NCI-H1092 (cell line): Measurements from ENCODE around the gene DDOST.
"Not testable (repeated sequence)": the region's sequence is repeated elsewhere in the genome, so short reads cannot be mapped to it uniquely, and the experiment has no call there.

Experiments
- DNase-seq: peaks from one replicate; lab custom pipeline; 2025; lab: John Stamatoyannopoulos, UW

Gene DDOST

DNA sequence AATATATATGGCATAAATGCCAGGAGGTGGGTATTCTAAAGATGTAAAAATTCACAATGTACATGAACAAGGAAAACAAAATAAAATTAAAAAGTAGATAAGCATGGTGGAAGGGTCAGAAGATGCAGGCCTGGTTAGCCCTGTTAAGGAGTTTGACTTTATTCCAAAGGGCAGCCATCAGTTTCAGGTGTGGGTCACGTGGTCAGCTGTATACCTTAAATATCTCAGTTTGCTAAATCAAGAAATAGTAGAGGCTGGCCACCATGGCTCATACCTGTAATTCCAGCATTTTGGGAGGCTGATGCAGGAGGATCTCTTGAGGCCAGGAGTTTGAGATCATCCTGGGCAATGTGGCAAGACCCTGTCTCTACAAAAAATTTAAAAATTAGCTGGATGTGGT is 36.5 kb downstream of the DDOST start:
- DNase-seq: no peak

DNA sequence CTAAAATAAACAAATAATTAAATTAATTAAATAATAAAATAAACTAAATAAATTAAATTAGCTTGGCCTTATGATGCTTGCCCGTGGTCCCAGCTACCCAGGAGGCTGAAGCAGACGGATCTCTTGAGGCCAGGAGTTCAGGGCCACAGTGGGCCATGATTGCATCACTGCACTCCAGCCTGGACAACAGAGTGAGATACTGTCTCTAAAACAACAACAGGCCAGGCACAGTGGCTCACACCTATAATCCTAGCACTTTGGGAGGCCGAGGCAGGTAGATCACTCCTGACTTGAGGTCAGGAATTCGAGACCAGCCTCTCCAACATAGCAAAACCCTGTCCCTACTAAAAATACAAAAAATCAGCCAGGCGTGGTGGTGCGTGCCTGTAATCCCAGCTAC is 40.2 kb downstream of the DDOST start:
- DNase-seq: no peak

DNA sequence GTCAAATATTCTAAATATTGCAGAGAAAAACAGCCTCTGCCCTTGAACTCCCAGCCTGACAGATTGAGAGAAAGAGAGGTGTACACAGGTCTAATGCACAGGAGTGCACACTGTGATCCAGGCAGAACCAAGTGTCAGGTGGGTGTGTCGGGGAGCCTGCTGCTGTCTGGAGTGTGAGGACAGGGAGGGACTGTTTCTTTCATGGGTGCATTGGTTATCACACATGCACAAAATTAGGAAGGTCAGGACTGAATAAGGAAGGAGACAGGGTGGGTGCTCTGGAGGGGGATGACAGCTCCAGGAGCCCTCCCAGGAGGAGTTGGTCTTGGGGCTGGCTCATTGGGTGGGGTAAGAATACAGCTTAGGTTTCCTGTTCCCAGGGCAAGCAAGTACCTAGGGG is 41.2 kb downstream of the DDOST start:
- DNase-seq: no peak

DNA sequence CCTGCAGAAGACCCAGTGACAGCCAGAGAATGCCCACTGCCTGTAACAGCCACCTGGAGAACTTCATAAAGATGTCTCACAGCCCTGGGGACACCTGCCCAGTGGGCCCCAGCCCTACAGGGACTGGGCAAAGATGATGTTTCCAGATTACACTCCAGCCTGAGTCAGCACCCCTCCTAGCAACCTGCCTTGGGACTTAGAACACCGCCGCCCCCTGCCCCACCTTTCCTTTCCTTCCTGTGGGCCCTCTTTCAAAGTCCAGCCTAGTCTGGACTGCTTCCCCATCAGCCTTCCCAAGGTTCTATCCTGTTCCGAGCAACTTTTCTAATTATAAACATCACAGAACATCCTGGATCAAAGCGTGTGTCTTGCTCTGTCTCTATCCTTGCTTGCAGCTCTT is 42.6 kb downstream of the DDOST start:
- DNase-seq: no peak

DNA sequence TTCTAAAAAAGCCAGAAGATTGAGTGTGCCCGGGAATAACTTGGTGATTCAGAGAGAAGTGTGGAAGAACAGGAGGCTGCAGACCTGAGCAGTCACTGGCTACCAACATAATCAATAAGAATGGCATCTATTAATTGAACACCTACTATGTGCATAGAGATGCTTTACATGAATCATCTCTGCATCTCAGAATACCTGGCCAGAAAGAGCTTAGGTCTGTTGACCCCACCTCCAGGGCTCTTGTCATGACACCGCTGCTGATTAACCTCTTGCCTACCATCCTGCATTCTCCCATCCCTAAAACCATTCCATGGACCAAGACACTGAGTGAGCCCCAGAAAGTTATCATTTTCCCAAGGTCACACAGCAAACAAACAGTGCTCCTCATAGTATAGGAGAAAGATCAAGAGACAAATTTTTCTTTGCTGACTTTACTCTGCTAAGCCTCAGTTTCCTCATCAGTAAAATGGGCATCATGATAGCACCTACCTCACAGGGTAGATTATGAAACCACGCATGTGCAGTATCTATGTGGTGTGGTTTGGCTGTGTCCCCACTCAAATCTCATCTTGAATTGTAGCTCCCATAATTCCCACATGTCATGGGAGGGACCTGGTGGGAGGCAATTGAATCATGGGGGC is 44.2 kb downstream of the DDOST start:
- no peak for DNase-seq

DNA sequence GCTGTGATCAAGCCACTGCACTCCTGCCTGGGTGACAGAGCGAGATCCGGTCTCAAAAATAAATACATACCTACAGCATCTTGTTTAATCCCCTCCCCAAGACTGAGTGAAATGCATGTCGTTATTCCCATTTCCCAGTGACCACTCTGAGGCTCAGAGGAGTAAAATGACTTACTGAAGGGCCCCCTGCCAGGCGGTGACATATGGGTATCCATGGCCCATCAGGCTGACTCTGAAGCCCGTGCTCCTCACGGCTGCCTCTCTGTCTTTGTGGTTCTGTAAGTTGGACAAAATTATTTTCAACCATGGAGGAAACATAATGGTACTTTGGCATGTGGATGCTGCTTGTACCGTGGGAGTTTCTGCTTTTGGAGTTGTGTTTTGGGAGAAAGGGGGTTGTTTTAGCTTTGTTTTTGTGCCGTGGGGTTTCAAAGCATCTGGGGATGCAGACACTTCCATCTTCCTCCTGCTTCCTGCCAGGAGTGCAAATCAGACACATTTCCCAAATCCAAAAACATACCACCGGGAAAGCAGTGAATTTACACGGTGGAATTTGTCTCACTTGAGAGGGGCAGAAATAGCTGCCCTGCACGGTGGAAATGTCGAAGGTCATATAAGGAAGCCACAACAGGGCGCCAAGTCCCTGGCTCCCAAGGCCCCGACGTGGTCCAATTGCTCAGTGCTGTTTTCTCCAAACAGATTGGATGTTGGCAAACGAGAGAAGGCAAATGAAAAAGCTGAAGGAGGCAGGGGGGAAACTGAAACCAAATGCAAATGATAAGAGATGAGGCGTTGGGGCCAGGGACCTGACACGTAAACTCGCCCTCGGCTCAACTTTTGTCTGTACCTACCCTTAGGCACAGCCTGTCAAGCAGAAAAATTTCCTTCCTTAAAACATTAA is 45.0 kb downstream of the DDOST start:
- DNase-seq: no peak

DNA sequence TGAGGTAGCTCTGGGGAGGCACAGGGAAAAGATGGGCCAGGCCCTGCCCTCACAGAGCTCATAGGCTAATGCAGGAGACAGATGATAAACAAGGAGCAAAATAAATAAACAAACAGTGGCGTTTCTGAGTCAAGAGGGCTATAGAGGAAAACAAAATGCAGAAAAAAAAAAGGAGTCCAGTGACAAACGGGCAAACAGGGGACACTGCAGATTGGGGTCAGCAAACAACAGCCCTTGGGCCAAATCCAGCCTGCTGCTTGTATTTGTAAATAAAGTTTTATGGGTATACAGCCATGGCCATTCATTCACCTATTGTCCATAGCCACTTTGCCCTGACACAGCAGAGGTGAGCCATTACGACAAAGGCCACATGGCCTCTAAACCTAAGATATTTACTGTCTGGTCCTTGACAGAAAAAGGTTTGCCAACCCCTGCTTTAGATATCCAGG is 47.0 kb downstream of the DDOST start:
- no peak for DNase-seq

DNA sequence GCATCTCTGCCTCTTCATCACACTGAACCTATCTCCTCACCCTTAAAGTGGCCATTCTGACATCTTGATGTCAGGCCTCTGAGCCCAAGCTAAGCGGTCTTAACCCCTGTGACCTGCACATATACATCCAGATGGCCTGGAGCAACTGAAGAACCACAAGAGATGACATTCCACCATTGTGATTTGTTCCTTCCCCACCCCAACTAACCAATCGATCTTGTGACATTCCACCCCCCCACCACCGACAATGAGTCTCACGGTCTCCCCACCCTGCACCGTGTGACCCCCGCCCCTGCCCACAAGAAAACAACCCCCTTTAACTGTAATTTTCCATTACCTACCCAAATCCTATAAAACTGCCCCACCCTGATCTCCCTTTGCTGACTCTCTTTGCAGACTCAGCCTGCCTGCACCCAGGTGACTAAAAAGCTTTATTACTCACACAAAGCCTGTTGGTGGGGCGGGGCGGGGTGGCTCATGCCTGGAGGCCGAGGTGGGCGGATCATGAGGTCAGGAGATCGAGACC is 48.9 kb downstream of the DDOST start:
- no peak for DNase-seq

DNA sequence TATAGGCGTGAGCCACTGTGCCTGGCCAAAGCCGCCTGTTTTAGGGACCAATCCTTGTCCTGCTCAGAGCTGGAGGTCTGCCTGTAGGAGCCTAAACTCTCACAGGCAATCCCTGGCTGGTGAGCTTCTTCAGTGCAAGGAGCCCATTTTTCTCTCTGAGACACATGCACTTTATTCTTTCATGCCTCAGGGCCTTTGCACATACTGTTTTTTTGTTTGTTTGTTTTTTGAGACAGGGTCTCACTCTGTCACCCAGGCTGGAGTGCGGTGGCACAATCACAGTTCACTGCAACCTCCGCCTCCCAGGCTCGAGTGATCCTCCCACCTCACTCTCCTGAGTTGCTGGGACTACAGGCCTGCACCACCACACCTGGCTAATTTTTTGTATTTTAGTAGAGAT is 49.5 kb downstream of the DDOST start:
- no peak for DNase-seq

DNA sequence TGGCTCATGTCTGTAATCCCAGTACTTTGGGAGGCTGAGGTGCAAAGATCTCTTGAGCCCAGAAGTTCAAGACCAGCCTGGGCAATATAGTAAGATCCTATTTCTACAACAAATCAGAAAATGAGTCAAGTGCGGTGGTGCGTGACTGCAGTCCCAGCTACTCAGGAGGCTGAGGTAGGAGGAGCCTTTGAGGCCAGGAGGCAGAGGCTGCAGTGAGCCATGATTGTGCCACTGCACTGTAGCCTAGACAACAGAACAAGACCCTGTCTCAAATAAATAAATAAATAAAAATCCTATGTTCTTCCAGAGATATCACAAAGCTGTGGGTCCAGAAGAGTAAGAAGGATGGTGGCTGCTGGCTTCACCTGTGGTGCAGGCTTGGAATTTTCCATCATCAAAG is 50.2 kb downstream of the DDOST start:
- no peak for DNase-seq

DNA sequence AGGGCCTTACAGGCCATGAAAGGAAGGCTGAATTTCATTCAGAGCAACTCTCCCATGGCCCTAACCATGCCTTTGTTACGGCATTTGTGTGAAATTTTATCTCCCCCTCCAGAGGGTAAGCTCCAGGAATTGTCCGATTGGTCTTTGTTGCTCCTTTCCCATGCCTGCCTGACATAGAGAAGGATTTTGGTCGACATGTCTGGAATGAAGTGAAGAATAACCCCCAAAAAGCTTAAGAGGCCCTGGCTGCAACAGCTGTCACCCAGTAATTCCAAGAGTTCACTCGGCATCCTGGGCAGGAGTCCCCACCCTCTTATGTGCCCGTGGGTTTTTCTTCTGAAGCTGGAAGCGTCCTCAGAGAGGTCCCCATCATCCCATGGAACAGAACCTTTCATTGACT is 51.6 kb downstream of the DDOST start:
- no peak for DNase-seq

DNA sequence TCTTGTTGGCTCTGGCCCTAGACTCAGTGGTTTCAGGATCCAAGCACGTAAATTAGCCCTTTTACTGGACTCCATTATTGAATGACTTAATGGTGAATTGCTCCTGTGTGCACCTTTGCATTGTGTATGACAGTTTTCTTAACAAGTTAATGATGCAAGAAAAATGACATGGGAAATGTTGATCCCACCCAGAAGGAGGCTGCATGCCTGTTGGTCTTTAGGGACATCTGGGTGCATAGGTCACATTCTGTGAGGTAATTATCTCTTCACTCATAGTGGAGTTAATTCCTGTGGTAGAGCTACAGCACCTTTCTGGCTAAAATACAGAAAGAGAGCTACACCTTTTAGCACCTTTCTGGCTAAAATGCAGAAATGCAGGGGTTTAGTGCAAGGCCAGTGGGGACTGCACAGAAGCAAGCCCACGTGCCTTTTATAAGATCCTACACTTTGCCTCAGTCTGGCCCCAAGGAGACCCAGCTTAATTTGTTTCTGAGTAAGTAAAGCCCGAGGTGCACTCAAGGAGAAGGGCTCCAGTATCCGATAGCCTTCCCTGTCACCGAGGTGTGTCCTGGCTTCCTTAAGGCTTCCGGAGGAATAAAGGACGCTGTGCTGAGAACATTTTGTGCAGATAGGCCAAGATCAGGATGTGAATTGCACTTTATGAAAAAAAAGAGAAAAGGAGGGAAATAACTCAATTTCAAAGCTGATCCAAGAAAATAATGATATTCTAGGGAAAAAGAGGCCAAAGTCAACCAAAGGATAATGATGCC is 54.2 kb downstream of the DDOST start:
- not testable (repeated sequence) for DNase-seq

DNA sequence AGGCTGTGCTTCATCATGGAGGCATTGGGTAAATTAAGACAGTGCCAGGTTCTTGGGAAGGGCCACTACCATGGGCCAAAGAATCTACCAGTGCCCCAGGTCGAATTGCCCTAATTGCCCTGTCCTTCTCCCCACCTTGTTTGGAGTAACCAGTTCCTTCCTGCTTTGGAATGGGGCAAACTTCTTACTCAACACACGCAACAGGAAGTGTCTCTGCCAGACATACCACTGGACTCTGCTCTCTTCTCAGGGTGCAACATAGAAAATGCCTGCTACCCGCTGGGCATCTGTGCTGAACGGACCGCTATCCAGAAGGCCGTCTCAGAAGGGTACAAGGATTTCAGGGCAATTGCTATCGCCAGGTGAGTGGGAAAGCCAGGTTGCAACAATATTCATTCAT is 56.5 kb downstream of the DDOST start:
- no peak for DNase-seq

DNA sequence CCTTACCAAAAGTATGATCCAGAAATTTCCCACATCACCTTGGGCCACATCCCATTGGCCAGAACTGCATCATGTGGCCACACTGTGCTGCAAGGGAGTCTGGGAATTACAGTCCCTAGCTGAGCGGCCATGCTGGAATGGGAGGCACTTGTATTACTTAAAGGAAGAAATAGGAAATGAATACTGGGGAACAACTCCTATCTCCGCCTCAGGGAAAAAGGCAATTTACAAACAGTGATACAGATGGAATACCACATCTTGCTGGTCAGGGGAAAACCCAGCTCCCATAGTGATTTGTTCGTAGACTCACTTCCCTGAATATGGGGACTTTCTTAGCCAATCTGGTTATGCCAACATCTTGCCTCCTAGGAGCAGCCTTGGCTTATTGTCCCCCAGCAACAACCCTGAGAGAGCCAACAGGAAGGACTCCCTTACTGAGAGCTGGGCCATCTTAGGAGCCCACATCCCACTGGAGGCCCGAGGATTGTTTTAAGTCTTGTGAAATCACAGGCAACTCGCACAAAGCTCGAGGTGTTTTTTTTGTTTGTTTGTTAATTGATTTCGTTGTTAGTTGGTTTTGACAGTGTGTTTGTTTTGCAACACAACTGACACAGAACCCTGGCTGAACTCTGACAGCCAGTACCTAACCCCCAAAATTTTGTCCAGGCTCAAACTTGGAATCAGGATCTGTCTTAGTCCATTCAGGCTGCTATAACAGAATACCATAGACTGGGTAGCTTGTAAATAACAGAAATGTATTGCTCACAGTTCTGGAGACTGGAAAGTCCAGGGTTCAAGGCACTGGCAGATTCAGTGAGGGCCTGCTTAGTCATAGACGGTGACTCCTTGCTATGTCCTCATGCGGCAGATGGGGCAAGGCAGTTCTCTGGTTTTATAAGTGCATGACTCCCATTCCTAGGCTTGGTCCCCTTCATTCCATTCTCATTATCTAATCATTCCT is 57.4 kb downstream of the DDOST start:
- DNase-seq: no peak

DNA sequence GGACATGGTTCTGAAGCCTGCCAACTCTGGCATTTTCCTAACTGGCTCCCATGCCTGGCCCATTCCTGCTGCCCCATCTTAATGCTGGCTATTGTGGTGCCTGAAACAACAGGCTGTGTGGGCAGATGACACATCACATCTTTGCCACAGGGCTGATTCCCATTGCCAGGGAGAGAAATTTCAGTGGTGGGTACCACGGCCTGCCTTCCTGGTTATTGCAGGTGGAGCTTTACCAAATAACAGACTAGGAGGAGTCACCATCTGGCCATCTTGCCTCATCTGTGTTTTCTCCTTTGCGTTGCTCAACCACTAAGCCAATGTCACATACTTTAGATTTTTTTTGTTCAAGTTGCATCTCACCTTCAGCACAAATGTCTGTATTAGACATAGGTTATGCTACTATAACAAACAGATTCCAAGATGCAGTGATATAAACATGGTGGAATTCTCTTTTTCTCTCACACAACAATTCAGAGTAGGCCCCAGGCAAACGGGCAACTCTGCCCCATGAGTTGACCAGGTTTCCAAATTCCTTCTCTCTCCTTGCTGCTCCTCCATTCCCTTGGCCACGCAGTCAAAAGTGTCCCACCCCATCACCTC is 58.2 kb downstream of the DDOST start:
- no peak for DNase-seq
